NCI-H748 (cell line): ENCODE data around the gene MRGPRF.

Source experiments
- DNase-seq: peaks from one replicate; lab custom pipeline; 2025; ENCODE audit not compliant: unreplicated experiment; lab: John Stamatoyannopoulos, UW

Gene MRGPRF

DNA sequence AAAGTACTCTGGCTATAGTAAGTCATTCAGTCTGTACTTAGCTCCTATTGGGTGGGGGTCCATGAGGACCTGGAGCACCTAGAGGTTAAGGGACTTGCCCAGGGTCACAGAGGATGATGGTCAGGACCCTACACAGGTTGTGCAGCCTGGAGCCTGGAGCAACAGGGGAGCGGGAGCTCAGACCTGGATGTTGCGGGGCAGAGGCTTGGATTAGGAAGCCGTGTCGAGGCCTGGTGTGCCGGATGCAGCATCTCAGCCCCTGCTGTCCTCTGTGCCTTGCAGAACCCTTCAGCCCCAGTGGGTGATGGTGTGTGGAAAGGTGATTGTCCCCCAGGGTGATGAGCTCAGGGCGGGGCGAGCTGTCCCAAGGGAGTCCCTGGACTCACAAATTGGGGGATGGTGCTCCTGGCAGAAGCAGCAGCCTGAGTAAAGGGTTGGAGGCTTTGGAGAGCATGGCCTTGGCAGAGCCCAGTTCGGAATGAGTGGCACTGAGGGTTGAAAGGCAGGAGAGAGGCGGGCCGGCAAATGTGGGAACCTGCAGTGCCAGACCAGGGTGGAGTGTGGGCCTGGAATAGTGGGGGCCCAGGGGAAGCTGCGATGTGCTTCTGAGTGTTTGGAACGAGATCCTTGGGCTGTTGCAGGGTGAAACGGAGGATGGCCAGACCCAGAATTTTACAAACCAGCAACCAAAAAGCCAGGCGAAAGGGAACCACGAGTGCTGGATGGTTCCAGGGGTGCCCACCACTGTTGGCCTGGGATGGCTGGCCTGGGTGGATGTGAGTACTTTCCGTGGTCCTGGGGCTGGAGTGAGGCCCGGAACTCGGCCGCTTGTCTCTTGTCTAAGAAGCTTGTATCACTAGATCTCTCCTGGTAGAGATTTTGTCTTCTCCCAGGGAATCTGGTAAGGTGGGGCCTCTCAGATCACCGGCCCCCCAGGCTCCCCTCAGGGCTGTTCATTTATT, 38.6 kb upstream of the MRGPRF start:
- no peak for DNase-seq

DNA sequence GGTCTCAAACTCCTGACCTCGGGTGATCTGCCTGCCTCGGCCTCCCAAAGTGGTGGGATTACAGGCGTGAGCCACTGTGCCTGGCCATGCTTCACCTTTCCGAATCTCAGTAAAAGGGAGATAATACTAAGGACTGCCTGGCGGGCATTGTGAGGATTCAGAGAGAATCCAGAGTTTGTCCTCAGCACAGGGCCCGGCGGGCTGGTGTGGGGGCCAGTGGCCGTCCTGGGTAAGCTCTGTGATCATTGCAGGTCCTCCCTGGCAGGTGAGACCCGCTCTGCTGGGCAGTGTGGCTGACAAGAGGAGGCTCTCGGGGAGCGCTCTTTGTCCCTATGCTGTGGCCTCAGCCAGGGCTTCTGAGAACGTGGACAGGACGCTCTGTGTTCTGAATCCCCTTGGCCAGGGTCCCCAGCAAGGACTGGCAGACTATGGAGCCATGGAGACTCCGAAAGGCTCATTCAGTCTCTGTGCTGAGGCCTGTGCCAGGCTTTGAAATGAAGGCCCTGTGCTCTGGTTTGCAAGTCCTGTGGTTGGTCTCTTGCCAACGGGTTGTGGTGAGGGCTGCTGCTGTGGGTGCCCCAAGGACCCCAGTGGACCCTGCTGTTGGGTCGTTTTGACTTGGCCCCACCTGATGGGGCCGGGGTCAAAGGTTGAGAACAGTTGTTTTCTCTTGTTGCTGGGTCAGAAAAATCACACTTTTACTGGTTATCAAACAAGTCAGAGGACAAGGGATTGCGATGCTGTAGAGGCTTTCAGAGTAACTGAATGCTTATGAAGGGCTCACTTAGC, 37.7 kb upstream of the MRGPRF start:
- no peak for DNase-seq

DNA sequence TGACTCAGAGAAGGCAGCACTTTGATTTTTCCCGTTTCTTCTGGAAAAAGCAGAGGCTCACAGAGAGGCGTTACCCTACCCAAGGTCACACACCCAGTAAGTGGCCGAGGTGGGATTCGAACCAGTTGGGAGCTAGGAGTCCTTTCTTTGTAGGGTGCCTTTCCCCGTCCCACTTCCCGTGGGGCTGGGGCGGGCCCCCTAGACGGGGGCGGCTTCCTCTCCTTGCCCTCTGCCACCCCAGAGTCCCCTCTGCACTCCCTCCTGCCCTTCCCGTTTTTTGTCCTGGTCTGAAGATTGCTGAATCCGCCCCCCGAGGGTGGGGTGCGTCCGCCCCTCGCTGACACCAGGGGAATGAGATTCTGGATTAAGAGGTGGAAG, 36.4 kb upstream of the MRGPRF start:
- DNase-seq, result peak; percentile 42

DNA sequence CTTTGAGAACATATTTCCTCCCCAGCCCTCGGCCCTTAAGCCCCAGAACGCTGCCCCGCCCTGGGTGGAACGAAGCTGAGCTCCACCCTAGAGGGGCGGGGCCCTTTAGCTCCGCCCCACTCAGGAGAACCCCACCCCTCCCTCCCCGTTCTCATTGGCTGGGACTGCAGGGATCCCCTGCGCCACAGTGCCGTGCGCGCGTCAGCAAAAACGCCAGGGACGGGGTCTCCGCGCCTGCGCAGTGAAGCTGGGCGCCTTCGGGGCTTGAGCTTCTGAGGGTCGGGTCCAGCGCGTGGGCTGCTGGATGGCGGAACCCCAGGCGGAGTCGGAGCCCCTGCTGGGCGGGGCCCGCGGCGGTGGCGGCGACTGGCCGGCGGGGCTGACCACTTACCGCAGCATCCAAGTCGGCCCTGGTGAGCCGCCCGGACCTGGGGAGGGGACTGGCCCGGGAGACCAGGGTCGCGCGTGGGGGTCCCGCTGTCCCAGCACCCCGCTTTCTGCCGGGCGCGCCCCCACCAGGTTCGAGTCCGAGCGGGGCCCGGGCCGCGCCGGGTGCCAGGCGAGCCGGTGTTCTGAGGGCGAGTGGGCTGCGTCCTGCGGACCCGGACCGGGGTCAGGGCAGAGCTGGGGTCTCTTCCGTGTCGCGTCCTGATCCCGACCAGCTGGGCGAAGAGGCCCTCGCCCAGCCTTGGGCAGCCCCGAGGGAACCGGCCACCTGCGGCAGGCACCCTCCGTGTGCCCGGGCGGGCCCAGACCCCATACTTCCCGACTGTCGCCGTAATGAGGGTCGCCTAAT, 35.8 kb upstream of the MRGPRF start, which contains the start of gene TPCN2:
TPCN2 (plus strand) TSS at position 239 of the 796 bp plus-strand sequence; CDS start at position 305, 66 bp downstream.
- peak; percentile 96 for DNase-seq

DNA sequence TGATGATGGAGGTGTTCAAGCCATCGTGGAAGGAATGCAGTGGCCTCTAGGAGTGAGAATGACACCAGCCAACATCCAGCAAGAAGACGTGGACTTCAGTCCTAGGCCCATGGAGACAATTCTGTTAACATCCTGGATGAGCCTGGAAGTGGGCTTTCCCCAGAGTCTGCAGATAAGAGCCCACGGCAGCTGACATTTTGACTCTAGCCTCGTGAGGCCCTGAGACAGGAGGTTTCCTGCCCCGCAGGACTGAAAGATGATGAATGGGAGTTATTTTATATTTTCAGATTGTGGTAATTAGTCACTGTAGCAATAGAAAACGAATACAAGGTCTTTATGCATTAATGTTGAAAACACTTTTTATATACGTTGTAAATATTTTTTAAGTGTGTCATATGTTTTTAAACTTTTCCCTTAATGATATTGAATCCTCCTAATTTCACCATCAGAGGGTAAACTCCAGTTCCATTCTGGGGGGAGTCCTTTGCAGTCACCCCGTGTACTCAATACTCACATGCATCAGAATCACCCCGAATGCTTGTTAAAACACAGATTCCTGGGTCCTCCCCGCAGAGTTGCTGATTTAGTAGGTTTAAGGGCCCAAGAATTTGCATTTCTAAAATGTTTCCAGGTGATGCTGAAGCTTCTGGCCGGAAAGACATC, 35.1 kb upstream of the MRGPRF start:
- DNase-seq, result peak; percentile 10

DNA sequence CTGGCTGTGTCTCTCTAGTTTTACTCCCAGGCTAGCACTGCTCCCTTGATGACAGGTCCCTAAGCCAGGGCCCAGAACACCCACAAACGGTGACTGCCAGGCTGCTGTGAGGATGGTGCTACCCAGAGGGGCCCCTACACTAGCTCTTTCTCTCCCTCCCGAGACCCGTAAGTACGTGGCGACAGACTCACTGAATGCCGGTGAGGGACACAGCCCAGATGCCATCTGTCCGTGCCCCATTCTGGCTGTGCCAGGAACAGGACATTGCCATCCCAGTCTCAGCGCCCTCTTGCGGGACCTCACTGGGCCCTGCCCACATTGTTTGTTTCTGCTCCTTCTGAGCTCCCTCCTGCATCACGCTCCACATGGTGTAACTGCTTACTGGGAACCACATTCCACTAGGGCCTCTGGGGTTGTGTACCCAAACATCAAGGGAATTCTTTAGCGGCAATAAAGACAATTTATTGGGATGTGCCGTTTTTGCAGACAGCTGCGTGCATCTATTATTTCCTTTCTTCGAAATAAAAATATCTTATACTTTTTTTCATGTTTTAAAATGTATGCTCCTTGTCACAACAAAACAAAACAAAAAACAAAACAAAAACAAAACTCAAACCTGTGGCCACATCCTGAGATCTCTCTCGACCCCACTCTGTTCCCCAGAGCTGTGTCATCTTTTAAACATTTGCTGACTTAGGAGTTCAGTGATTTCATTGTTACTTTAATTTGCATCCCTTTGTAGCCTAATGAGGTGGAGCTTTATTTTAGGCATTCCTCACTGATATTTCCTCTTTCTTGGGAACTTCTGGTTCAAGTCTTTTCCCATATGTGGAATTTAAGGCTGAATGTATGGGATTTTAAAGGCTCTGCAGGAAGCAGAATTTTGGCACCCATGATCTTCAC, 31.3 kb upstream of the MRGPRF start:
- peak; percentile 47 for DNase-seq

DNA sequence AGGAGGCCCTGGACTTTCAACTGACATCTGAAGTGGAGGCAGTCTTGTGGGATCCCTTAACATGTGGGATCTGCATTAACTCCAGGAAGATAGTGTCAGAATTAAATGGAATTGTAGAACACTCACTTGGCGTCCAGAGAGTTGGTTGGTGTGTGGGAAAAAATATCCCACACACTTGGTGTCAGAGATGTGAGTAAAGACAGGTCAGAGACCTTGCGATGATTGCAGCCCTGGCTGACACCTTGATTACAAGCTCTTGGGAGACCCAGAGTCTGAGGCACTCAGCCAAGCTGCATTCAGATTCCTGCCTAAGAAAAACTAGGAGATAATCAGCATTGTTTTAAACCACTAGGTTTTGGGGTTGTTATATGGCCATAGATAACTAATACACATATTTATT, 28.5 kb upstream of the MRGPRF start:
- DNase-seq, result no peak

DNA sequence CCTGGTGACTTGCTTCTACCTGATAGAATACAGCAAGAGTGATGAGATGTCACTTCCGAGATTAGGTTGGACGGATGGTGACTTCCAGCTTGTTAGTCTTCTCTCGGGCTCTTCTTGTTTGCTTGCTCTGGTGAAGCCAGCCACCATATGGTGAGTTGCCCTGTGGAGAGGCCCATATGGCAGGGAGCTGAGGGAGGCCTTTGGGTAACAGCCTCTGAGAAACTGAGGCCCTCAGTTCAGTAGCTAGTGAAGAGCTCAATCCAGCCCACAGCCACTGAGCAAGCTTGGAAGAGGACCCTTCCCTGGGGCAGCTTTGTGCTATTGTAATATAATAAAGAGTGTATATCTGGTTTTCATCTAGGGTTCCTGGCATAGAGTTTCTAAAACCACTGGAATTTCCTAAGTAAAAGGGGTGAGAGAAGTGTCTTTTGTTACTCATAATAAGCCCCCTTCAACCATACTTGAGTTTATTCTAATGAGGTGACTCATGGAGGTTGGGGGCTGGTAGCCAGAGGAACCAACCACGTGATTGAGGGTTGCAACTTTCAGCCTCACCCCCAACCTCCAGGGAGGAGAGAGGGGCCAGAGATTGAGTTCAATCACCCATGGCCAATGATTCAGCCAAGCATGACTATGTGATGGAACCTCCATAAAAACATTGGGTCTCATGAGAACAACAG, 27.7 kb upstream of the MRGPRF start:
- DNase-seq, result no peak

DNA sequence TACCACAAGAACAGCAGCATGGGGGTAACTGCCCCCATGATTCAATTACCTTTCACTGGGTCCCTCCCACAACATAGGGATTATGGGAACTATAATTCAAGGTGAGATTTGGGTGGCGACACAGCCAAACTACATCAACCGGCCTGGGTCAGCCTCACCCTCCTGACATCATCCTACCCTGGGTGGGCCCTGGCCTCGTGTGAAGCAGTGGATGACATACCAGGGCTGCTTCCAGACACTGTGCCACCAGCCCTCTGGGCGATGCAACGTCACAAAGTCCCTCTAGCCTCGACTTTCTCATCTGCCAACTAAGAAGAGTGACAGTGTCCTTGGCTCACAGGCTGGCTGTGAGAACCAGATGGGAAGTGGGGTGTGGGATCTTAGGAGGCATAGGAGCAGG, 27.0 kb upstream of the MRGPRF start:
- no peak for DNase-seq

DNA sequence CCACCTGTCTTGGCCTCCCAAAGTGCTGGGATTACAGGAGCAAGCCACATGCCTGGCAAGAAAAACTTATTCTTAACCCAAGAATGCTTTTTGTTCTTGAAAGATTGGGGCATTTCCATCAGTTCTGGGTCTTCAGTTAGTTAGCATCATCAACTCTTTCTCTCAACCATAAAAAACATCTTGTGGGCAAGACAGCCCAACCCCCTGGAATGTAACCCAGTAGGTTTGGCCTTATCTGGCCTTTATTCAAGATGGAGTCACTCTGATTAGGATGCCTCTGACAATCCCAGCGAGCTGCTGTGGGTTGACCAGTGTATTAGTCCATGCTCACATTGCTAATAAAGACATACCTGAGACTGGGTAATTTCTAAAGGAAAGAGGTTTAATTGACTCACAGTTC, 26.5 kb upstream of the MRGPRF start:
- DNase-seq, result no peak

DNA sequence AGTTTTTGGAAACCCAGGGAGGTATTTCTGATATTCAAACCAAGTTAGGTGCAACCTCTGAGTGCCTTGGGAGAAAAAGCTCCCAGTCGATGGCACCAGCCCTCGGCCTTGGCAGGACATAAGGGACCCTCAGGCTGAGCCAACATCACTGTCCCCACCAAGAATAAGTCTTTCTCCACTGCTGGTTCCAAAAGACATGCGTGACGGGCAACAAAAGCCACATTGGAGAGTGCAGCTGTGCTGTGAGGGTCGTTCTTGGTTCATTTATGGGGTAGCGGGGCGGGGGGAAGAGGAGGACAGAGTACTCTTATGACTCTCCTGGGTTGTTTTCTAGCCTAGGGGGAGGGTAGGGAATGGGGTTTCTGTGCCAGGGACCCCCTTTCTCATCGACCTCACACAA, 24.5 kb upstream of the MRGPRF start:
- no peak for DNase-seq

DNA sequence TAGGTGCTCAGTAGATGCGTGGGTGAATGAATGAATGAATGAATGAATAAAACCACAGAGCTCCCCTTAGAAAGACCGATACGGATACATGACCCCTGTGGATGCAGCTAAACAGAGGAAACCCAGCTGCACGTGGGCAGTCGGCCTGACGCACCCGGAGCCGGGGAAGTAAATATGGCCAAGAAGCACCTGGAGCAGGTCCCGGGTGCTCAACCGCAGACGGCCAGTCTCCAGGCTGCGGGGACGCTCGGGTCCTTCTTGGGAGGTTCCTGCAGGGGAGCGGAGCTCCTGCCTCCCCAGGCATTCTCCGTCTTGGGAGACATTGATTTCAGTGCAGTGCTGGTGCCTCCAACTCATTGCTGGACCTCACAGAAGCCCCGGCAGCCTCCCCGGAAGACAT, 24.0 kb upstream of the MRGPRF start:
- DNase-seq, result no peak

DNA sequence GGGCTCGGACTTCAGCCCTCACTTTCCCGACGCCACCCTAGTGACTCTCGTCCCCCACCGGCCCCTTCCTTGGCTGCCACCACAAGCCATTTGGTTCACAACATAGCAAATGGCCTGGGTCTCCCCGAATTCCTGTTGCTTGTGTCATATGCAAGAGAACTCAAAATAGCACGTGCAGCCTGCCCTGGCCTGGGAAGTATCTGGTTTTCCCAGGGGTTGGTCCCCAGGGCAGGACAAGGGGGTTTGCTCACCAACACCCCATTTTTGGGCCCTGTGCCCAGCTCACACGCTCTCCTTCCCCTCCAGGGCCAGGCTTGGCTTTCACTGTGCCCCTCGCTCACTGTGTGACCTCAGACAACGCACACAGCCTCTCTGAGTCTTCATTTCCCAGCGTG, 22.9 kb upstream of the MRGPRF start:
- DNase-seq, result no peak

DNA sequence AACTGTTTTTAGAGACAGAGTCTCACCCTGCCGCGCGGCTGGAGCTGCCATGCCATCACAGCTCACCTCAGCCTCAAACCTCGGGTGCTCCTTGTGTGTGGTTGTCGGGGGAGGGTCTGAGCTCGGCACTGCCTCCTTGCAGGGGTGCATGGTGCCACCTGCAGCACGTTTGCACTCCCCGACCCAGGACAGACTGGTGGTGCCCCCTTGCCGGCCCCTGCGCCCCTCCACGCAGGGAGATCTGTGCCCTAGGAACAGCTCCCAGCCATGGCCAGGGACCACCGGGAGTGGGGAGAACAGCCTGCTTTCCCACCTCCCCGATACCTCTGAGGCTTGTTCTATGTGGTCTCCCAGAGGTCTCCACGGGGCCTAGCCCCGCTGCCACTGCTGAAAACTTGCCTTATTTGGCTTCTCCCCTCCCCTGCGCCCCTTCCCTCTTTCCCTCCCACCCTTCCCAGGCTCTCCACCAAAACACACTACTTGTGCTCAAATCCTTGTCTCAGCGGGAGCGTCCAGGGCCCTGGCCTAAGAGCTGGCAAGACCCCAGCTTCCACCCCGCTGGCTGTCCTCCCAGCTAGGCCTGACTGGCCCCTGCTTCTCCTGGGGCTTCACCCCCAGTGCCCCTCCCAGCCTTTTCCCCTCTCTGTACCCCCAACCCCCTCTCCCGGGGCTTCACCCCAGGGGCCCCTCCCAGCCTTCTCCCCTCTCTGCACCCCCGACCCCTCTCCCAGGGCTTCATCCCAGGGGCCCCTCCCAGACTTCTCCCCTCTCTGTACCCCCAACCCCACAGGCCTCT, 22.3 kb upstream of the MRGPRF start:
- DNase-seq, result no peak

DNA sequence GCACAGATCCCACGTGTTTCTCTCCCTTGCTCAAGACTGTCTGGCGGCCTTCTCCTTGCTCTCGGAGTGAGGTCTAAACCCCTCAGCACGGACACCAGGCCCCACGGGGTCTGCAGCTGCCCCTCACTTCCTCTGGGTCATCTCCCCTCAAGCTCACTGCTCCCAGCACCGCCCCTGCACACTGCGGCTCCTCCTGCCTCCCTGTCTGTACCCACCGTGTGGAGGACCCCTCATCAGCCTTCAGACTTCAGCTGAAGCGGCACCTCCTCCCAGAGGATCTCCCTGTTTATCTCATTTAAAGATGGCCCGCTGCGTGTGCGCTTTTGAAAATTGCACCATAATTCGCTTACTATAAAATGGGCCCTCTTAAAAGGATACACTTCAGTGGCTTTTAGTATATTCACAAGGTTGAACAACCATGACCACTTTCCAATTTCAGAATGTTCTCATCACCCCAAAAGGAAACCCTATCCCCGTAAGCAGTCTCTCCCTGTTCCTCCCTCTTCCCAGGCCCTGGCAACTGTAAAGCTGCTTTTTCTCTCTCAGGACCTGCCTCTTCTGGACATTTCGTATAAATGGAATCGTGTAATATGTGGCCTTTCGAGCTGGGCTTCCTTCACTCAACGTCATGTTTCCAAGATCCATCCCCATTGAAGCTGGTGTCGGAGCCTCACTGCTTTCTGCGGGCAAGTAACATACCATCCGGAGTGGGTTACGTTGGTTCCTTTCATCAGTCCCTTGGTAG, 21.2 kb upstream of the MRGPRF start:
- DNase-seq, result no peak

DNA sequence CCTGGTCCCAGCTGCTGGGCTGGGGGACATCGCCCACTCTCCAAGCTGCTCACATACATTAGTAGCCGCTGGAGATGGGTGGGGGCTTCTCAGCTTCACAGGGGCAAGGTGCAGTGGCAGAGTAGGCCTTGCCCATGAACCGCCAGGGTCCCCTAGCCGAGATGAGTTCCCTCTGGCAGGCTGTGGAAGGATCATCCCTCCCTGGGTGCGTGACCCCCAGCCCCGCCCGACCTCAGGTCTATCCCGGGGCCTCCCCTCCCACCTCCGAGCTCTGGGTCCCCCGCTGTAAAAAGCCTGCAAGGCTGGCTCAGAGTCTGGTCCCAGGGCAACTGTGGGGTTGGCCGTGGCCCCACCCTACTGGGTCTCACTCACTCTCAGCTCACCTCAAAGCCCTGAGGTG, 20.4 kb upstream of the MRGPRF start:
- DNase-seq, result no peak

DNA sequence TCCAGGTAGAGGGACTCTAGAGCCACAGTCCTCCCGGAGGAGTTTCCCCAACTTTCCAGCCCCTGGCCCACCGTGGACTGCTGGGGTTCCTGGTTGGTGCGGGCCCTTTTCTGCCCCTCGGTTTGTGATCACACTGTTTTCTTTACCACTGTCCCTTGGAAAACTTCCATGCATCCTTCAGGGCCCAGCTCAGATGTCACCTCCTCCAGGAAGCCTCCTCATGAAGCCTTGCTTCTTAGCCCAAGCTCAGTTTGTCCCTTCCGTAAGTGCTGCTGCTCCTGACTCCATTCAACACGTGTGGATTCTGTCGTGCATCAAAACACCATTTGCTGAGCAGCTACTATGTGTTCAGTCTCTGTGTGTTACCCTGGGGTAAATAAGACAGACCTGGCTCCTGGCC, 19.8 kb upstream of the MRGPRF start:
- DNase-seq, result no peak

DNA sequence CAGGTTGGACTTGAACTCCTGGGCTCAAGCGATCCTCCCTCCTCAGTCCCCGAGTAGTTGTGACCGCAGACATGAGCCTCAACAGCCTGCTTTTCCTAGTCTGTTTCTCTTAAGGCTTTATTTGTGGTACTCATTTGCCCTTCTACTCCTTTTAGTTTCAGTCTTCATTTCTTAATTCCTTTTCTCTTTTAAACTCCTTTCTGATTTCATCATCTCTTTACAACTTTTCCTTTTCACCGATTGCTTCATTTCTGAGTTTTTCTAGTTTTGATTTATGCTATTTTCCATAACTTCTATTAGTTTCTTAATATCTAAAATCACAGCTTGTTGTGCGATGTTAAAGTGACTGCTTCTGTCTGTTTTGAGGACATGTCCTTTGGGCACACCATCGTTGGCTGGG, 17.3 kb upstream of the MRGPRF start:
- no peak for DNase-seq
